Epidermal melanocyte (primary cell): ENCODE measurements around the gene GPBP1.
A peak's percentile ranks its signal among the peaks of the same experiment; 100 is the strongest.
"Not testable (repeated sequence)": the region's sequence is repeated elsewhere in the genome, so short reads cannot be mapped to it uniquely, and the experiment has no call there.

Source experiments
- DNase-seq: peaks from one replicate; pipeline ENCODE4 v3.0.0; 2011; ENCODE audit warnings: low spot score; ENCODE audit not compliant: insufficient read length

GPBP1 gene, protein sequence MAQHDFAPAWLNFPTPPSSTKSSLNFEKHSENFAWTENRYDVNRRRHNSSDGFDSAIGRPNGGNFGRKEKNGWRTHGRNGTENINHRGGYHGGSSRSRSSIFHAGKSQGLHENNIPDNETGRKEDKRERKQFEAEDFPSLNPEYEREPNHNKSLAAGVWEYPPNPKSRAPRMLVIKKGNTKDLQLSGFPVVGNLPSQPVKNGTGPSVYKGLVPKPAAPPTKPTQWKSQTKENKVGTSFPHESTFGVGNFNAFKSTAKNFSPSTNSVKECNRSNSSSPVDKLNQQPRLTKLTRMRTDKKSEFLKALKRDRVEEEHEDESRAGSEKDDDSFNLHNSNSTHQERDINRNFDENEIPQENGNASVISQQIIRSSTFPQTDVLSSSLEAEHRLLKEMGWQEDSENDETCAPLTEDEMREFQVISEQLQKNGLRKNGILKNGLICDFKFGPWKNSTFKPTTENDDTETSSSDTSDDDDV

DNA sequence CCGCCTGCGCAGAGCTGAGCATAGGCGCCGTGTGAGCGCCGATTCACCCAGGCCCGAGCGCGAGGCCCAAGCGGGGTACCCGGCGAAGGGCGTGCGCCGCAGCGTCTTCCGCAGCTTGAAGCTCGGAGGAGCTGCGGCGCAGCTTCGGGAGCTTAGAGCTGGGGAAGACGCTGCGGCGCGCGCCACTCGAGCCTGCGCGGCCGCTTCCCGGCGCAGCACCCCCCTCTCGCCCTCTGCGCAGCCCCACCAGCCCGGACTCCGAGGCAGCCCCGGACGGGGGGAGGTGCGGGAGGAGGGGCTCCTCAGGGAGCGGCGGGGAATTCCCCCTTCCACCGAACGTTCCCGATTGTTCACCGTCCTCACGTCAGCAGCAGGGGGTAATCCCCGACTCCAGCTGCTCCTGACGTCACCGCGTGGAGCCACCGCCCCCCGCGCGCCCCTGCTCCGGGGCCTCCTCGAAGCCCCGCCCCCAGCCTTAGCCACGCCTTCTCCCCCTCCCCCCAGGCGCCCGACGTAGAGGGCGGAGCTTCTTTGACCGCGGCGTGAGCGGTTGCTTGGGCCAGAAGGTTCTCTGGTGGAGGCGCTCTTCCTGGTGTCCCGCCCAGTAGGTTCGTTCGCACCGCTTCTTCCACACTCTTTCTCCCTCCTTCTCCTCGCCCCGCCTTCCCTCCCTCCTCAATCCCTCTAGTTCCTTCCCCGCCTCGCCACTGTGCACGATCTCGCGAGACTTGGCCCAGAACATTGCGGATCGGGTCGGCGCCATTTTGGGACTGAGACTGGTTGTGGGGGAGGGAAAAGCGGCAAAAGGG lies at the start of gene GPBP1:
Gene GPBP1, plus strand, starts transcription at position 741 of the 809 bp plus-strand sequence. CDS start 40,072 bp downstream, outside the sequence.
- DNase-seq = peak; percentile 80

DNA sequence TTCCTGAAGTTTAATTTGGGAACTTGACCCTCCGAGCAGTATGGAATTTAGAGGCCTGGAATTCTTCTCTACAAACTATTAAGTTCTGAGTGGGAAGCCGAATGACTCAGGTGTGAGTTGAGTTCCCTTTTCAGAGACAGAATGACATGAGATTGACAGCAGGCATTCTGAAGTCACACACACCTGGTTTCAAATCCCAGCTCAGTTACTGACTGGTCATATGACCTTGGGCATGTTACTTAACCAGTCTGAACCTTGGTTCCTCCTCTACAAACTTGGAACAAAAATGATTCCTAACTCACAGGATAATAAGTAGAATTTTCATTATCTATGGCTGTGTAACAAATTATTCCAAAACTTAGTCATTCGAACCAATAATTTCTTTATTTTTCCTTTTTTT lies 45.5 kb upstream of the GPBP1 start:
- DNase-seq = no peak

DNA sequence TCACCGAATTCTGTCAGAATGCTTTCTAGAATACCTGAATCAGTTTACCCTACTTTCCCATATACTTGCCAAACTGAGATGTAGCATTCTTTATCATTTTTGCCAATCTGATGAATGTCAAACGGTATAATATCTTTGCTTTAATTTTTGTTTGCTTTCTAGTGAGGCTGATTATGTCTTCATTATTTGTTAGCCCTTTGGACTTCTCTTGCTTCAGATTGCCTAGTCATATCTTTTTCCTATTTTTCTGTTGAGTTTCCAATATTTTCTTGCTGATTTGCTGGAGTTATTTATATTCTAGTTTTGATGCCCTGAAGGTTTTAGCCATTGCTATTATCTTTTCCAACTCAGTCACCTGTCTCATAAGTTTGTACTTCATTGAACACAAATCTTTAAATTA lies 40.3 kb upstream of the GPBP1 start:
- no peak for DNase-seq

DNA sequence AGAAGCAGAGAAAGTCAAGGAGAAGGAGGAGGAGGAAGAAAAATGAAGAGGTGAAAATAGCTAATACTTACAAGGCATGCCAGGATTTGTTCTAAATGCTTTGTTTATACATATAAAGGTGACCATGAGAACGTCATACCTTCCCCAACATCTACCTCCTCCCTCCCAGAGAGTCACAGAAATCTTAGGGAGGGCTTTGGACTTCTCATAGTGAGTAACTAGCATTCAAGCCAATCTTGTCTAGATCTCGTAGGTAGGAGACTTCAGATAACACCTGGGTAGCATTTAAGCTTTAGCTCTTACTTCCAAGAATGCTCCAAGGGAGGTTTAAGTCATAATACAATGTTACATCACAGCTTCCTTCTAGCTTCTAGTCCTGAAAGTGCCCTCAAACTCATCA lies 36.5 kb upstream of the GPBP1 start:
- DNase-seq = no peak

DNA sequence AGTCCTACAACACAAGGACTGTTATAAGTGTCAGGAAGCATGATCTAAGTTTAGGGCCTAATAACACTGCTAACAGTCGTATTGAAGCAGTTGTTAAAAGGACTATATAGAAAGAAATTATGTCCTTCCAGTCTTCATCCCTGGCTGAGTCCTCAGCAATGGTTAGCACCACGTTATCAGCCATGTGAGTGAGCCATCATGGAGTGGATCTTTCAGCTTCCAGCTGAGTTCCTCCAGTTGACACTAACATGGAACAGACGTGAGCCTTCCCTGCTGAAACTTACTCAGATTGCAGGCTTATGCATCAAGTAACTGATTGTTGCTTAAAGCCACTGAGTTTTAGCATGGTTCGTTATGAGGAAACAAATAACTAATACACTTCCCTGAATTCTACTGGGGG lies 21.5 kb upstream of the GPBP1 start:
- DNase-seq = no peak

DNA sequence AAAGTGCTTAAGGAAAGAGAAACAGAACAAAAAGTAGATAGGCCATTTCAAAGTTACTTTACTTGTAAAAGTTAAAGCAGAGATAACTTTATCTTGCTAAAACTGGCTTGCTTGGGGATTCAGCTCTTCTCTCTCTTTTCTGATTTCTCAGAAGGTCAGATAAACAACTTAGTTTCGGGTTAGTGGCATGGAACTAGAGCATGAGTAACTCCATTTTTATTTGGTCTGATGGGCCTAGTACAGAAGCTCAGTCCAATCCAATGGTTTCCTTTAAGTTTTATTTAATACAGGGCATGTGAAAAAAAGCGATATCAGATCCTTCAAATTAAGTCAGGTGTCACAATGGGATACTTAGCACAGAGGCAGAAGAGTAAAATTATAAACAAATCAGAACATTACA lies 18.8 kb upstream of the GPBP1 start:
- peak; percentile 12 for DNase-seq

DNA sequence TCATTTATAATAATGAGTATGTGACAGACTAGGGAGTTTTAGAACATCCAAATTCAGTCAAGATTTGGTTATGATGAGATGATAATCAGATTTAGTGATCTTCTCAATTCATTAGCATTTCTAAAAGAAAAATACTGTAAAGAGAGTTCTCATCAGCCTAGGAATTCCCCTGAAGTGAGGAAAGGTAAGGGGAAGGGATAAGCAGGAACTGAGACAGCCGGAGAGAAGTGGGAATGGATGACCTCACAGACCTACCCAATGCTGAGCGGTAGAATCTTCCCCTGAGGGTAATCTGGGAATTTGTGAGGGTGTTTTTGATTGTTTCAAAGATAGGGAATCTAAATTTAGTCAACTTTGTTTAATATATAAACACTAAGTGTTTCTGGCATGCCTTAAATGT lies 16.7 kb upstream of the GPBP1 start:
- DNase-seq = no peak

DNA sequence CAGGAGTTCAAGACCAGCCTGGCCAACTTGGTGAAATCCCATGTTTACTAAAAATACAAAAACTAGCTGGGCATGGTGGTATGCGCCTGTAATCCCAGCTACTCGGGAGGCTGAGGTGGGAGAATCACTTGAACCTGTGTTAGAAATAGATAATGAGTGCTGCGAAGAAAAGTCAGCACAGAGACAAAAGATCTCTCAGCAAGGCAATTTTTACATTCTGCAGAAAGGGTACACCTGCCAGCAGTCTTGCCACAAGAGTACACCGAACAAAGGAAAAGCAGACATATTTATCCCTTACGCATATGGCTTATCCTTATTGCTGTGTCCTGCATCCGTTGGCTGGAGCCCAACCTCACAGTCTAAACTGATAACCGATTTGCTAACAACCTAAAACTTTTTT lies 16.2 kb upstream of the GPBP1 start:
- no peak for DNase-seq

DNA sequence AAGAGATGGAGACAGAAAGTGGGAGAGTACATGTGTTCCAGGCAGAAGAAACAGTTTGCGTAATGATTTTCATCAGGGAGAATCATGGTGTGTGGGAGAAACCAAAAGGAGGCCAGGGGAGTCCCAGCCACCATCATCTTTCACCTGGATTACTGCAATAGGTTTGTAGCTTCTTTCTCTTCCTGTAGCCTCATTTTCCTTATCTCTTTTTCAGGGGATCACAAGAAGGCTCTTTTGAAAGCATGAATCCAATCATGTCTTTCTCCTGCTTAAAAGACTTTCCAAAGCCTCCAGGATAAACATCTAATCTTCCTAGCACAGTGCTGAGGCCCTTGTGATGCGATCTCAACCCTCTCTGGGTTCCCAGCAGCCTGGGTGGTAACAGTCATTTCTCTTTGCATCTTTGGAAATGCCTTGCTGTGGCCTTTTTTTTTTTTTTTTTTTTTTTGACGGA lies 10.3 kb upstream of the GPBP1 start:
- DNase-seq = no peak

DNA sequence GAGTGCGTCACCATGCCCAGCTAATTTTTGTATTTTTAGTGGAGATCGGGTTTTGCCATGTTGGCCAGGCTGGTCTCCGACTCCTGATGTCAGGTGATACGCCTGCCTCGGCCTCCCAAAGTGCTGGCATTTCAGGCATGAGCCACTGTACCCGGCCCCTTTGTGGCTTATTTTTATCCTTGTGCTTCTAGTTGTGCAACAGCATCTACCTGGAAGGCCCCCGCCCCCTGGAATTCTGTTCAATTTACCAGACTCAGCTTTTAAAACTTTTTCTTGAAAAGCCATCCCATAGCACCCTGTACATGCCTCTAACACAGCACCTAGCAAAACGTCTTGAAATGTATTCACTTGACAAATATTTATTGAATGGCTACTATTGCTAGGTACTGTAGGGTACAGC lies 9.7 kb upstream of the GPBP1 start:
- no peak for DNase-seq

DNA sequence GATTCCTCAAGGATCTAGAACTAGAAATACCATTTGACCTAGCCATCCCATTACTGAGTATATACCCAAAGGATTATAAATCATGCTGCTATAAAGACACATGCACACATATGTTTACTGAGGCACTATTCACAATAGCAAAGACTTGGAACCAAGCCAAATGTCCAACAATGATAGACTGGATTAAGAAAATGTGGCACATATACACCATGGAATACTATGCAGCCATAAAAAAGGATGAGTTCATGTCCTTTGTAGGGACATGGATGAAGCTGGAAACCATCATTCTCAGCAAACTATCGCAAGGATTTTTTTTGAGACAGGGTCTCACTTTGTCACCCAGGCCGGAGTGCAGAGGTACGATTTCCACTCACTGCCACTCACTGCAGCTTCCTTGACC lies 8.7 kb upstream of the GPBP1 start:
- not testable (repeated sequence) for DNase-seq

DNA sequence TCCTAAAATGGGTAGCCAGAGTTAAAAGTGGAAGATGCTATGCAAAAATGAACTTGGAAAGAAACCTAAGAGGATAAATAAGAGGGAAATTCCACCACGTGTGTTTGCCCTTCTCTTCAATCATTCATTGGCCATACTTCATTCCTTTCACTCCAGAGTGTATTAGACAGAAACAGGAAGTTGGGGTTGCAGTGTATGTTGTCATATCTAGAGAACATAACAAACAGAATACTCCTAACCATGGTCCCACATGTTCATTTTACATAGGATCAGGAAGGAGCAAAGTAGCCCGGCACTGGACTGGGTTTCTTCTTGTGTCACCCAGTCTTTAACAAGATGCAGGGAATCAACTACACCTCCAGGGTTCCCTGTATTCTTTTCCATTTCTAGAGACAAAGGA lies 7.6 kb upstream of the GPBP1 start:
- DNase-seq = no peak

DNA sequence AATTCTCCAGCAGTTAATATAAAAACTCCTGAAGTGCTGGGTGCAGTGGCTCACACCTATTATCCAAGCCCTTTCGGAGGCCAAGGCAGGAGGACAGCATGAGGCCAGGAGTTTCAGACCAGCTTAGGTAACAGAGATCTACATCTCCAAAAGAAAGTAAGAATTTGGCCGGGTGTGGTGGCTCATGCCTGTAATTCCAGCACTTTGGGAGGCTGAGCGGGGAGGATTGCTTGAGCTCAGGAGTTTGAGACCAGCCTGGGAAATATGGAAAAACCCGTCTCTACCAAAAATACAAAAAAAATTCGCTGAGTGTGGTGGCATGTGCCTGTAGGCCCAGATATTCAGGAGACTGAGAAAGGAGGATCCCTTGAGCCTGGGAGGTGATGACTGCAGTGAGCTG lies 6.7 kb upstream of the GPBP1 start:
- no peak for DNase-seq

DNA sequence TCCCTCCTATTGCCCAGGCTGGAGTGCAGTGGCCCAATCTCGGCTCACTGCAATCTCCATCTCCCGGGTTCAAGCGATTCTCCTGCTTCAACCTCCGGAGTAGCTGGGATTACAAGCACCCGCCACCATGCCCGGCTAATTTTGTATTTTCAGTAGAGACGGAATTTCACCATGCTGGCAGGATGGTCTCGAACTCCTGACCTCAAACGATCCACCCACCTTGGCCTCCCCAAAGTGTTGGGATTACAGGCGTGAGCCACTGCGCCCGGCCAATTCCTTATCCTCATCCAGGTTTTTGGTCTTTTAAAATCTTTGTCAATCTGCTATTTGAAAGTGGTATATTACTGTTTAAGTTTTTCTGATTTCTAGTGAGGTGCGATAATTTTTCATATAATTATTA lies 3.7 kb upstream of the GPBP1 start:
- DNase-seq = not testable (repeated sequence)

DNA sequence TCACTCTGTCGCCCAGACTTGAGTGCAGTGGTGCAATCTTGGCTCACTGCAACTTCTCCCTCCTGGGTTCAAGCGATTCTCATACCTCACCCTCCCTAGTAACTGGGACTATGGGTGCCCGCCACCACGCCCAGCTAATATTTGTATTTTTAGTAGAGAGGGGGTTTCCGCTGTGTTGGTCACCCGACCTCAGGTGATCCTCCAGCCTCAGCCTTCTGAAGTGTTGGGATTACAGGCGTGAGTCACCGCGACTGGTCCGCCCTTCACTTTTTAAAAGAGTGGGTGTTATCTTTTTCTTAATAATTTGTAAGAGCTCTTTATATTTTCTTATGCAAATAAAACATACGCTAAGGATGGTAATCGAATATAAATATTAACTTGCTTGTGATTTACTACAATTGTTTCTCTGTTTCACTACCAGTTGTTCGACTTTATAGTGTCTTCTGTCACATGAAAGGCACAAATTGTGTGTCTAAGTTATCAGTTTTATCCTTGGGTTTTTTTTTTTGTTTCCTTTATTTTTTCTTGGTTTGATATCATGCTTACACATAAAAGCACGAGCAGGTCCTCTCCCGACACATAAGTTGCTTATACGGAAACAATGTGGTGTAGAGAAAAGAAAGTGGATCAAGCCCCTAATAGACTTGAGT lies 1.9 kb upstream of the GPBP1 start:
- DNase-seq = no peak

DNA sequence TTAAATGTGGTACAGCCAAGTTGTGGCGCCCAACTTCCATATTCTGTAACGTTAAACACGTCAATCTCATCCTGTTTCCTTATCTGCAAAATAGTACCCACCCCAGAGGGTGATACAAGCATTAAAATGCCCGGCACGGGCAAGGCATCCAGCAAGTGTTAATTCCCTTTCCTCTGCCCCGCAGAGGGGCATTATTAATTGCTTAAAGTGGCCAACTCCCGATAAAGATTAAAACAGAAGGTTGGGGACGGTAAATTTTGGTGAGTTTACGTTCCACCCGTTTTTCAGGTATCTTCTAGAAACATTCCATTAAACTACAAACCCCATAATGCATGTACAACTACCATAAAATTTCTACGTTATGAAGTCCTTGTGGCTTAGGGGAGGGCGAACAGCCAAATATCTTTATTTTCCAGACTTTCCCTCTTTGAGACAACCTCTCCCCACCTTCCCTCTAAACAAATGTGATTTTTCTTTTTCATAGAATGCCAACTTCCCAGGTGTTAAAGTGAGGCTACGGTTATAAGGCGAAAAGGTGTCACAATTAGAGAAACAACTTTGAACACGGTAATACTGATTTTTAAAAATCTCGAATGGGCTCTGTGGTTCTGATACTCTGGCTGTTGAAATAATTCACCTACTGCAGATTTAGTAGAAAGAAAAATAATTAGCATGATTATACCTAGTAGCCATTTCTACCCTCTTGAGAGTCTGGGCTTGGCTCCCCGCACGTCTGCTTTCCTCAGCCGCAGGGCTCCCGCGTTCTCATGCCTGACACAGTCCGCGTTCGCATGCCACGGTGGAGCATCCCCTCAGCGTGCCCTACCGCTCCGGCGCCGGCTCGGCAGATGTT lies 1.2 kb upstream of the GPBP1 start:
- DNase-seq = no peak

DNA sequence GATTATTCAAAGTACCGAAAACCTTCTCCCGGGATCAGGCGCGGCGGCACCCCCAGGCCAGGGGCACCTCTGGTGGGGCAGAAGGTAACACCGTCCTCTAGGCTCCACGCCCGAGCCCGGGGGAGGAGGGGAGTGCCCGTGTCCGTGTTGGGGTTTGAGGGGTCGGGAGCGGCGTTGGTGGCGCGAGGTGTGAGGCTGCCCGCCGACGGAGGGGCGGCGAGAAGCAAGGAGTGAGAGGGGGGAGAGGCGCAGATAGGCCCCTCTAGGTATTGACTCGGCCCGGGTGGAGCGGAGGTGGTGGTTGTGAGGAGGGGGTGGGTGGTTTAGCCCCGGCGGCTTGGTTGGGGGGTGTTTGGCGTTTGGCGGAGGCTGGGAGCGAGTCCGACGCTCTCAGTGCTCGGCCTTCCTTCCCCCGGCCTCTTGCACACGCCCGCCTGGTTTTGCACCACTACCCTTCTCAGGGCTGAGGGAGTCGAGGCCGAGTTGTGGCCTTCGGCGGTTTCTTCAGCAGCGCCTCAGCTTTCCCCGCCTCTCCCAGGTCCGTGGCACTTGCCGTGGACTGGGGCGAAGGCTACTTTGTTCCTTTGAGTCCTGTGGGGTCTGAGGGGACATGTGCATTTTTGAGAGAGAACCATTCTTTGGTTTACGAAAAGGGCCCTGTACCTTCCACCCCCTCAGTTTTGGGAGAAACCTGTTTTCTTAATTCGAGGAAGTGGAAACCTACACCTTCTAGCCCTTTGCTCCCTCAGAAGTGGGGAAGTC lies 450 bp downstream of the GPBP1 start:
- no peak for DNase-seq

DNA sequence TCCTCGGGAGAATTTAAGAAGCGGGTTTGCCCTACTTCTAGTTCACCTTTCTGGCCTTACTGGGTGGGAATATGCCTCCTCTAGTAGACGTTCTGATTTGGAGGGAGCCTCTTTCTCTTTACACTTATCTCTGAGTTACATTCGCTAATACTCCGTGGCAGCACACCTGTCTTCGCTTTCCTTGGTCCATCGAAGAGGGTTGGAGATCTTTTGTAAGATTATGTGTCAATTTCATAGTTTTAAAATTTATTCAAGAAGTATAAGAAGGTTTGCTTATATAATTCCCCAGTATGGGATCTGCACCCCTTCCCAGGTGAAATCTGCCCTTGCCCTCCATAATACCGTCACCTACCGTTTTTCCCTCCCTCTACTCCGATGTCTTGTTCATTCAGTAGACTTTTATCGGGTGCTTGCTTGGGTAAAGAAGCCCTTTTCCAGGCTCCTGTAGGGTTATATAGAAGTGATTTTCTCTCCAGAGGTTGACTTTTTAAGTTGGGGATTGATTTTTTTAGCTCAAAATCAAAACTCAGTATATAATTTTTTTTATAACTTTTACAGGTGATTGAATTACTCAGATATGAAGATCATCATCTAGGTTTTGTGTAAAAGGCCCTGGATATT lies 1.1 kb downstream of the GPBP1 start:
- DNase-seq = no peak

DNA sequence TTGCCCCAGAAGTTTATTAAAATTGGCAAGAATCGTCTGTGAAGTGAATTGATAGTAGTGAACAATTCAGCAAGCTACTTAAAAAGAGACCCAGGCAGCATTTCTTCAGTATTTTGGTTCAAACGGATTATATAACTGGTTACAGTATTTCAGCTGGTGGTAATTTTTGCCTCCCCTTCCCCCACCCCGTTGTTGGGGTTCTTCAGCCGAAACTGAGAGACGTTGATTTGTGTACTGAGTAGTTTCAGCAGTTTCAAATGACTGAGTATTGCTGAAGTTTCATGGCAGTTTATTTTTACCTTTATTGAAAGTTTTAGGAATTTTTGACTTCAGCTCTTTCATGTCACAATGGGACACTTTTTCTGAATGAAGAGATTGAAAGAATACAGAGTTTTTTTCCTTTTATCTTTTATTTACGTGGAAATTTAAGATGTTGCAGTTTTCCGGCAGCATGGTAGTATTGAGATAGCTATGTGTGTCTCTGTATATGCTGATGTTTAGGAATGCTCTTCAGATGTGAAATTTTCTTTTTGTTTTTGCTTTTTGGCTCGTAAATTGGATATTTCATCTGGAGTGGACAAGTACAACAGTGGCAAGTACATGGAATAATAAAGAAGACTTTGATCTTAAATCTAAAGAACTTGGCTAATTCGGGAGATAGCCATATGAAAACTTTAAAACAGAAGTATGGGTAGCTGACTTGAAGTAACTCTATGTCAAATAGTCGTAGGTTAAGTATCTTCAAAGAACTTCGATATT lies 1.9 kb downstream of the GPBP1 start:
- DNase-seq = no peak
